Adrenal gland (tissue), 19 donors: ENCODE measurements around the gene FBXO2. TPM values are rescaled to one million over a fixed set of nuclear protein-coding genes. Genes with fewer than 3 reads are reported as not detected.

Experiments used
- DNase-seq, 7 donors: peaks; one replicate each; pipeline ENCODE4 v3.0.0-alpha.2; 2019 to 2020
- H3K27ac ChIP-seq, 5 donors: fragments of 200-600 bp; sonication (generic) in 4 of 5; 1 replicate in 3 of 5; 2 replicates in 2 of 5; pipeline versions ENCODE4 v1.5.1 to v1.8.0; 2016 to 2020; ENCODE audit warnings: mild to moderate bottlenecking in 1 of 5
- H3K27me3 ChIP-seq: fragments of 200-600 bp; 2 replicates; pipeline ENCODE4 v1.8.0; 2021
- H3K36me3 ChIP-seq, 2 donors: fragments of 200-600 bp; replicated peaks in 1 of 2; 1 replicate in 1 of 2; 2 replicates in 1 of 2; pipeline versions ENCODE4 v1.5.1 to v1.8.0; 2018 to 2022
- H3K4me1 ChIP-seq, 2 donors: fragments of 200-600 bp; replicated peaks in 1 of 2; 1 replicate in 1 of 2; 2 replicates in 1 of 2; pipeline versions ENCODE4 v1.5.1 to v1.8.0; 2018 to 2021
- H3K4me3 ChIP-seq, 4 donors: fragments of 200-600 bp; sonication (generic) in 3 of 4; one replicate each; pipeline ENCODE4 v1.5.1; 2016 to 2018
- H3K9me3 ChIP-seq, 3 donors: fragments of 200-600 bp; sonication (generic) in 1 of 3; replicated peaks in 1 of 3; 1 replicate in 2 of 3; 2 replicates in 1 of 3; pipeline versions ENCODE4 v1.5.1 to v1.8.0; 2016 to 2021
- CTCF ChIP-seq, 6 experiments: fragments of 450-650 bp in 4 of 6; fragments of 200-600 bp in 2 of 6; sonication (generic) in 1 of 6; IDR thresholded peaks; 1 replicate in 5 of 6; 2 replicates in 1 of 6; pipeline versions ENCODE4 v1.5.1 to v1.8.0; 2016 to 2021; ENCODE audit warnings: antibody characterized with exemption in 6 of 6, mild to moderate bottlenecking in 2 of 6, moderate library complexity in 1 of 6
- POLR2A ChIP-seq, 2 donors: fragments of 450-650 bp; IDR thresholded peaks; one replicate each; pipeline ENCODE4 v1.6.1; 2017; ENCODE audit warnings: antibody characterized with exemption in 2 of 2, mild to moderate bottlenecking in 2 of 2, moderate library complexity in 1 of 2
- WGBS, 4 donors: extraction: QIAGEN DNeasy Blood & Tissue Kit in 2 of 4; methylation state at CpG; one replicate each; pipeline versions ENCODE4 v1.1.5 to v1.1.7; 2013 to 2017; 5-methylcytosine and 5-hydroxymethylcytosine counted together
- intact Hi-C, 2 donors: fragments of 100-400 bp; cut with DNase I; formaldehyde crosslinking; loops; one replicate each; pipeline versions ENCODE4 v1.14.1 to v1.15.0; 2022 to 2023
- long read RNA-seq, 10 donors: library from polyadenylated mRNA in 3 of 10; unstranded in 2 of 10; stranded (forward) in 1 of 10; transcript quantifications; one replicate each; pipeline ENCODE4 v2.0.0 and lab custom pipeline, GENCODE V29; 2021 to 2026
- polyA plus RNA-seq, 3 donors: library from polyadenylated mRNA; stranded (reverse); fragments of 200-250 nt in 2 of 3; fragments of 350-450 nt in 1 of 3; fragmentation: Illumina TruSeq in 1 of 3; extraction: RNeasy Lipid Tissue Mini Kit (QIAGEN cat#74804) in 1 of 3; gene quantifications; one replicate each; pipeline ENCODE4 v1.2.3, GENCODE V29; 2013 to 2014
- total RNA-seq, 9 donors: library from RNA; depleted of rRNA in 4 of 9; stranded (reverse); fragments of >200 nt in 4 of 9; fragments of 120-200 nt in 1 of 9; fragmentation: NEBNext Ultra II Directional in 1 of 9; extraction: Animal tissue kit (Norgen Biotek cat#: 25700) in 1 of 9; gene quantifications; one replicate each; pipeline versions ENCODE4 v1.1.0 to v1.2.4, GENCODE V29; 2013 to 2023
- donor health status: healthy with polysubstance abuse.
- donor health status: Bipolar disorder and iron deficiency.
- donor health status: DM: yes; HTN: yes; CAD: no.
- donor health status: DM: no; HTN: no; CAD: no.
- donor health status: DM: no; HTN: no; CAD: no.
- donor health status: DM: yes; HTN: yes; CAD: no.

The FBXO2 gene, protein sequence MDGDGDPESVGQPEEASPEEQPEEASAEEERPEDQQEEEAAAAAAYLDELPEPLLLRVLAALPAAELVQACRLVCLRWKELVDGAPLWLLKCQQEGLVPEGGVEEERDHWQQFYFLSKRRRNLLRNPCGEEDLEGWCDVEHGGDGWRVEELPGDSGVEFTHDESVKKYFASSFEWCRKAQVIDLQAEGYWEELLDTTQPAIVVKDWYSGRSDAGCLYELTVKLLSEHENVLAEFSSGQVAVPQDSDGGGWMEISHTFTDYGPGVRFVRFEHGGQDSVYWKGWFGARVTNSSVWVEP
- 10 to 100 TPM in 7 of 9 donors, 1 to 10 TPM in 2; 2.5 to 59.3 (median 29.5) TPM for total RNA-seq
- 10 to 100 TPM in 2 of 3 donors, 1 to 10 TPM in 1; 6.3 to 86.6 (median 71.4) TPM for polyA plus RNA-seq
- long read RNA-seq, donor 1, partial matches to known transcripts = 0 of 1 reads
- long read RNA-seq, donor 1, other reads (novel, unspliced or antisense) = 0 of 1 reads
- long read RNA-seq, donor 2, partial matches to known transcripts = 0 of 2 reads
- long read RNA-seq, donor 2, other reads (novel, unspliced or antisense) = 0 of 2 reads
- long read RNA-seq, donor 3 = 0 reads
- long read RNA-seq, donor 4, transcript FBXO2-201 (6 exons, 1,560 nt) = major isoform, 21 of 24 reads
- long read RNA-seq, donor 4, partial matches to known transcripts = 2 of 24 reads
- long read RNA-seq, donor 4, other reads (novel, unspliced or antisense) = 1 of 24 reads
- long read RNA-seq, donor 5, transcript FBXO2-201 (6 exons, 1,560 nt) = major isoform, 89 of 98 reads
- long read RNA-seq, donor 5, partial matches to known transcripts = 6 of 98 reads
- long read RNA-seq, donor 5, other reads (novel, unspliced or antisense) = 3 of 98 reads
- long read RNA-seq, donor 6, transcript FBXO2-201 (6 exons, 1,560 nt) = major isoform, 14 of 17 reads
- long read RNA-seq, donor 6, partial matches to known transcripts = 3 of 17 reads
- long read RNA-seq, donor 6, other reads (novel, unspliced or antisense) = 0 of 17 reads
- long read RNA-seq, donor 7, partial matches to known transcripts = 0 of 1 reads
- long read RNA-seq, donor 7, other reads (novel, unspliced or antisense) = 0 of 1 reads
- long read RNA-seq, donor 8, partial matches to known transcripts = 0 of 2 reads
- long read RNA-seq, donor 8, other reads (novel, unspliced or antisense) = 0 of 2 reads
- long read RNA-seq, donor 9, partial matches to known transcripts = 0 of 1 reads
- long read RNA-seq, donor 9, other reads (novel, unspliced or antisense) = 0 of 1 reads
- long read RNA-seq, donor 10, partial matches to known transcripts = 0 of 2 reads
- long read RNA-seq, donor 10, other reads (novel, unspliced or antisense) = 0 of 2 reads

DNA sequence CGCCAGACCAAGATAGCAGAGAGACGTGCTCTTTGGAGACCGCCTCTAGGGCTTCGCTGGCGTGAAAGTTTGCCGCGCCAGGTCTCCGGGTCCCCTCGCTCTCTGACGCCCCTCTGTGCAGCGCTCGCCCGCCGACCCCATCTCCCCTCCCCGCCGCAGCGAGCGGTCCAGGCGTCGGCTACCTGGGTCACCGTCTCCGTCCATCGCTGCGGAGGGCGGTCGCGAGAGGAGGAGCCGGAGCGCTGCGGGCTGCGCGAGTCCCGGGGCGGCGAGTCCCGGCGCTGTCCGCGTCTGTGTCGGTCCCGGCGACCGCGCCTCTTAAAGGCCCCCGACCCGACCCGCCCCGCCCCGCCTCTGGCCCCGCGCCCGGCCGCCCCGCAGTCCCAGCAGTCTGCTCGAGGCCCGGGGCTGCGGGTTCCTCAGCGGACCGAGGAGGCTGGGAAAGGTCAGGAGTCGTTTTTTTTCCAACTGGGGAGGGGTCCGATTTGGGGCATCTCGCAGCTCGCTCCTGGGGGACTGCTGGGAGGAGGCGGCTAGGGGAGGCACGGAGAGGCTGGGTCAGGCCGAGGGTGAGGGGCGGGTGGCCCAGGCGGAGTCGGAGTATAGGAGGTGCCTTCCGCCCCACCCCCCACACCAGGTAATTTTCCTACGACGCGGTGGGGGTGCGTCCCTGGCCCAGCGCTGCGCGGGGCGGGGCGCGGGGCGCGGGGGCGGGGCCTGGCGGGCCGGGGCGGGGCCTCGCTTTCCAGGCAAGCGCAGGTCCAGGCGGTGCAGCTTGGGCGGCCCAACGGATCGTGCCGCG lies at the start of gene FBXO2, which contains the start of gene FBXO44:
Gene FBXO2 (minus strand): TSS at position 293 of the 802 bp plus-strand sequence. CDS start 89 bp downstream, at position 204.
Gene FBXO44 (plus strand): TSS at position 741 of the 802 bp plus-strand sequence. CDS start 959 bp downstream, outside the sequence.
- intact Hi-C loops = loop anchor here in 1 of 2 donors (5.0 kb wide), 1 partner anchor 68 kb away; no protein-coding TSS in a partner anchor

DNA sequence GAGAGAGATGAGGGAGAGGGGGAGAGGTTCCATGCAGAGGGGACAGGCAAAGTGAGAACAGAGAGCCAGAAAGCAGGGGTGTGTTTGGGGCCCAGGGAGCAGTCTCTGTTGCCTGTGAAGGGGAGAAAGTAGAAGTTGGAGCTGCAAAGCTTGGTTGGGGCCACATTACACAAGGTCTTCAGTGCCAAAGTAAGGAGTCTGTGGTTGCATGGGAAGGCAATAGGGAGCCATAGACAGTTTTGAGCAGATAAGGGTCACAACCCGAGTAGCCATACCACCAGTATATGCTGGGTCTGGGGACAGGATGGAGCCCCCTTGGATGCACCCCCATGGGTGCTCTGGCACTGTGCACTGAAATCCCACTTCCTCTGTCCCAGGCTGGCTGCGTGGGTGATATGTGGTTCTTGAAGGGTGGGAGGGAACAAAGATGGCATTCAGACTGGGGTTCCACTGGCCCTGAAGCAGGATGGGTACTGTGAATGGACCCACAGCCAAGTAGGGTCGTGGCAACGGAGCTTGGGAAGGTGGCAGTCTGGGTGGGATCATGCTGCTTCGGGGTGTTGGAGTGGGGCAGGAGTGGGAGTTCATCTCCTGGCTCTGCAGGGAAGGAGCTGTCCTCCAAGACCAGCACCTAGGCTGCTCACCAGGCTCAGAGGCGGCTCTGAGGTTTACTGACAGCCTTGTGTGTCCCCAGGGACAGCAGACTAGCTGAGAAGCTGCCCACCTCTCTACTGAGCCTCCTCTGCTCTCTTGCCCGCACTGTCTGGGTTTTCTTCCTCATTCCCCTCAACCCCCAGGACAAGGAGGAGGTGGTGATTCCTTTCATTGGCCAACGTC lies 49.3 kb upstream of the FBXO2 start:
- Histone ChIP-seq H3K4me1 (peaks cover 0 to 7% of the 10 kb centered on the region in 2 donors), H3K27me3 (peaks cover 5% of the 10 kb centered on the region), H3K4me3 (no peak overlapping the region), H3K36me3 (no peaks in the 10 kb centered on the region), H3K27ac (no peak overlapping the region), H3K9me3 (no peaks in the 10 kb centered on the region)
- intact Hi-C loops = no loop called here
- DNase-seq = no peak
- TF ChIP-seq POLR2A (IDR thresholded peaks at IDR 0.05) (no peak), CTCF (IDR thresholded peaks at IDR 0.05) (no peak)
- WGBS, 4 donors = 69 to 84% (median 76%) methylated on average over 4 to 8 of the region's 8 CpGs

More for the DNA sequence above, at the start of gene FBXO2, which contains the start of gene FBXO44:
- Histone ChIP-seq H3K27ac (peak within 1 kb of the TSS in 4 of 5 donors; percentile 35 to 83 (median 62)), H3K4me1 (peaks cover 20 to 26% of the 10 kb centered on the region in 2 donors), H3K36me3 (peaks cover 0 to 21% of the 10 kb centered on the region in 2 donors), H3K4me3 (peak within 1 kb of the TSS in 3 of 4 donors; percentile 40 to 73 (median 73)), H3K9me3 (no peaks in the 10 kb centered on the region), H3K27me3 (no peaks in the 10 kb centered on the region)
- WGBS, 4 donors = 1 to 8% (median 3%) methylated on average over 13 to 93 of the region's 94 CpGs
- DNase-seq = peak; percentile 49 to 85 (median 76)
- TF ChIP-seq CTCF (IDR thresholded peaks at IDR 0.05) (no peak), POLR2A (IDR thresholded peaks at IDR 0.05) (peak; percentile 29 to 51)
